Body of pancreas (tissue), 4 donors: Measurements from ENCODE around the gene WDR83.

Experiments
- POLR2A ChIP-seq, 3 donors: fragments of 450-650 bp; IDR thresholded peaks; one replicate each; pipeline ENCODE4 v1.6.1; 2016; ENCODE audit warnings: antibody characterized with exemption in 3 of 3, mild to moderate bottlenecking in 2 of 3
- TF ChIP-seq, protein P1 (sequence below), 7 experiments: fragments of 450-650 bp in 4 of 7; fragments of 200-600 bp in 3 of 7; sonication (generic) in 3 of 7; IDR thresholded peaks; one replicate each; pipeline ENCODE4 v1.5.1; 2016 to 2019; ENCODE audit warnings: antibody characterized with exemption in 7 of 7

- TF ChIP-seq, protein P1, sequence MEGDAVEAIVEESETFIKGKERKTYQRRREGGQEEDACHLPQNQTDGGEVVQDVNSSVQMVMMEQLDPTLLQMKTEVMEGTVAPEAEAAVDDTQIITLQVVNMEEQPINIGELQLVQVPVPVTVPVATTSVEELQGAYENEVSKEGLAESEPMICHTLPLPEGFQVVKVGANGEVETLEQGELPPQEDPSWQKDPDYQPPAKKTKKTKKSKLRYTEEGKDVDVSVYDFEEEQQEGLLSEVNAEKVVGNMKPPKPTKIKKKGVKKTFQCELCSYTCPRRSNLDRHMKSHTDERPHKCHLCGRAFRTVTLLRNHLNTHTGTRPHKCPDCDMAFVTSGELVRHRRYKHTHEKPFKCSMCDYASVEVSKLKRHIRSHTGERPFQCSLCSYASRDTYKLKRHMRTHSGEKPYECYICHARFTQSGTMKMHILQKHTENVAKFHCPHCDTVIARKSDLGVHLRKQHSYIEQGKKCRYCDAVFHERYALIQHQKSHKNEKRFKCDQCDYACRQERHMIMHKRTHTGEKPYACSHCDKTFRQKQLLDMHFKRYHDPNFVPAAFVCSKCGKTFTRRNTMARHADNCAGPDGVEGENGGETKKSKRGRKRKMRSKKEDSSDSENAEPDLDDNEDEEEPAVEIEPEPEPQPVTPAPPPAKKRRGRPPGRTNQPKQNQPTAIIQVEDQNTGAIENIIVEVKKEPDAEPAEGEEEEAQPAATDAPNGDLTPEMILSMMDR (IDR thresholded peaks at IDR 0.05) = no peak
- no peak for TF ChIP-seq POLR2A (IDR thresholded peaks at IDR 0.05)
Measured at GRCh38 chr19:12715102-12715501, 48.5 kb downstream of the WDR83 start.
